Measurements from ENCODE around the gene ALK.

- TF ChIP-seq CTCF (IDR thresholded peaks at IDR 0.05) (no peak), POLR2A (IDR thresholded peaks at IDR 0.05) (no peak)
Measured at GRCh38 chr2:29583104-29583503, 338.3 kb downstream of the ALK start.
